Fibroblast of the conjunctiva (primary cell): ENCODE results near the gene C11orf16.
"Not testable (repeated sequence)": the region's sequence is repeated elsewhere in the genome, so short reads cannot be mapped to it uniquely, and the experiment has no call there.

Source experiments
- DNase-seq: peaks from one replicate; pipeline ENCODE4 v3.0.0-alpha.2; 2010; ENCODE audit warnings: low read depth

The C11orf16 gene

GRCh38 chr11:8891185-8891584 is 41.6 kb downstream of the C11orf16 start:
- DNase-seq: not testable (repeated sequence)

- DNase-seq: no peak
These were observed 46.4 kb downstream of the C11orf16 start for GRCh38 chr11:8886322-8886721.

- DNase-seq: not testable (repeated sequence)
These were observed 51.2 kb downstream of the C11orf16 start for GRCh38 chr11:8881585-8881984.

- no peak for DNase-seq
These were observed 54.0 kb downstream of the C11orf16 start for GRCh38 chr11:8878771-8879170.

- no peak for DNase-seq
These were observed 58.9 kb downstream of the C11orf16 start for GRCh38 chr11:8873741-8874405.

GRCh38 chr11:8871962-8872361 is 60.8 kb downstream of the C11orf16 start:
- no peak for DNase-seq

GRCh38 chr11:8871171-8871775 is 61.5 kb downstream of the C11orf16 start:
- peak; percentile 85 for DNase-seq

- DNase-seq: peak; percentile 44
These were observed 62.2 kb downstream of the C11orf16 start for GRCh38 chr11:8870411-8871170.
